A549 (cell line): ENCODE data around the gene SSTR3. TPM values are rescaled to one million over a fixed set of nuclear protein-coding genes. Genes with fewer than 3 reads are reported as not detected.

Experiments used
- ATAC-seq, 2 experiments: fragments of 200-7000 bp in 1 of 2; fragments of >200 bp in 1 of 2; cut with Nextera tagmentation in 1 of 2; cut with Tn5 transposase in 1 of 2; 3 replicates each; pipeline versions ENCODE4 v1.8.0 to v1.9.1; 2018 to 2020; ENCODE audit warnings: mild to moderate bottlenecking in 1 of 2, moderate library complexity in 1 of 2
- CTCF ChIA-PET: fragments of 300-600 bp; sonication (Branson Sonifier 250); formaldehyde crosslinking; extraction: SDS; loops from one replicate; lab custom pipeline; 2021; ENCODE audit warnings: antibody characterized with exemption, inconsistent platforms; lab: Yijun Ruan, JAX
- POLR2A ChIA-PET: fragments of 350-600 bp; formaldehyde crosslinking; extraction: SDS; loops from one replicate; lab custom pipeline; 2021; ENCODE audit warnings: antibody characterized with exemption, inconsistent platforms; lab: Yijun Ruan, JAX
- DNase-seq, 2 experiments: peaks; one replicate each; pipeline versions ENCODE4 v3.0.0 to v3.0.0-alpha.2; 2011 to 2016; ENCODE audit warnings: low read depth in 1 of 2, low spot score in 1 of 2
- FAIRE-seq: peaks from 2 replicates; lab custom pipeline; 2011; peaks lifted over from hg19 to GRCh38; lab: Jason Lieb, UNC
- H3K27ac ChIP-seq, 2 experiments: fragments of >200 bp; sonication (Bioruptor Twin); formaldehyde crosslinking; 3 replicates each; pipeline ENCODE4 v1.5.1; 2016 to 2017
- H3K4me1 ChIP-seq: fragments of >200 bp; sonication (Bioruptor Twin); formaldehyde crosslinking; 3 replicates; pipeline ENCODE4 v1.6.1; 2016
- H3K4me2 ChIP-seq: fragments of >200 bp; sonication (Bioruptor Twin); formaldehyde crosslinking; 3 replicates; pipeline ENCODE4 v1.6.1; 2016
- H3K4me3 ChIP-seq: fragments of >200 bp; sonication (Bioruptor Twin); formaldehyde crosslinking; 3 replicates; pipeline ENCODE4 v1.5.1; 2016
- H3K9me3 ChIP-seq: fragments of >200 bp; sonication (Bioruptor Twin); formaldehyde crosslinking; 3 replicates; pipeline ENCODE4 v1.6.1; 2016
- BHLHE40 ChIP-seq: IDR thresholded peaks from 2 replicates; pipeline ENCODE4 v1.6.1; 2012; ENCODE audit warnings: low read depth, low read length, inconsistent platforms
- CBX8 ChIP-seq: fragments of 200-600 bp; sonication (generic); IDR thresholded peaks from 2 replicates; pipeline ENCODE4 v1.6.1; 2016
- CEBPB ChIP-seq, 2 experiments: fragments of >200 bp in 1 of 2; sonication (Bioruptor Twin) in 1 of 2; formaldehyde crosslinking in 1 of 2; IDR thresholded peaks; 2 replicates each; pipeline ENCODE4 v1.6.1; 2012 to 2016
- CHD2 ChIP-seq: fragments of 150-350 bp; IDR thresholded peaks from 2 replicates; pipeline ENCODE4 v1.6.1; 2014; ENCODE audit warnings: low read length; ENCODE audit not compliant: partially characterized antibody
- CHD4 ChIP-seq: fragments of 200-600 bp; sonication (generic); IDR thresholded peaks from 2 replicates; pipeline ENCODE4 v1.6.1; 2016; ENCODE audit warnings: antibody characterized with exemption, mild to moderate bottlenecking, borderline replicate concordance
- EHF ChIP-seq: fragments of 250-450 bp; sonication (Bioruptor Pico); IDR thresholded peaks from 2 replicates; pipeline ENCODE4 v1.5.0; 2020; ENCODE audit warnings: mild to moderate bottlenecking
- EHMT2 ChIP-seq: fragments of 200-600 bp; sonication (generic); IDR thresholded peaks from 2 replicates; pipeline ENCODE4 v1.6.1; 2016; ENCODE audit warnings: antibody characterized with exemption, low read depth, mild to moderate bottlenecking, moderate library complexity
- EP300 ChIP-seq, 2 experiments: fragments of >200 bp; sonication (Bioruptor Twin); formaldehyde crosslinking; IDR thresholded peaks; 2 replicates in 1 of 2; 3 replicates in 1 of 2; pipeline ENCODE4 v1.6.1; 2016 to 2017
- ESRRA ChIP-seq: fragments of 150-350 bp; IDR thresholded peaks from 2 replicates; pipeline ENCODE4 v1.6.1; 2014; ENCODE audit warnings: mild to moderate bottlenecking, low read length, borderline replicate concordance
- FOSB ChIP-seq: fragments of 250-450 bp; sonication (Bioruptor Pico); IDR thresholded peaks from 2 replicates; pipeline ENCODE4 v1.5.0; 2020; ENCODE audit warnings: mild to moderate bottlenecking, moderate library complexity
- FOSL2 ChIP-seq, 2 experiments: fragments of 450-650 bp in 1 of 2; fragments of >200 bp in 1 of 2; sonication (Bioruptor Twin) in 1 of 2; formaldehyde crosslinking; IDR thresholded peaks; 2 replicates each; pipeline versions ENCODE4 v1.5.0 to v1.6.1; 2016 to 2020; ENCODE audit warnings: mild to moderate bottlenecking in 1 of 2, moderate library complexity in 1 of 2
- GATA3 ChIP-seq: IDR thresholded peaks from 2 replicates; pipeline ENCODE4 v1.6.1; 2012; ENCODE audit warnings: borderline replicate concordance
- HOXB13 ChIP-seq: fragments of 250-450 bp; sonication (Bioruptor Pico); IDR thresholded peaks from 2 replicates; pipeline ENCODE4 v1.5.0; 2020; ENCODE audit warnings: low read depth, mild to moderate bottlenecking, moderate library complexity
- HOXB5 ChIP-seq: fragments of 250-450 bp; sonication (Bioruptor Pico); IDR thresholded peaks from 2 replicates; pipeline ENCODE4 v1.5.0; 2020; ENCODE audit warnings: mild to moderate bottlenecking, moderate library complexity
- JUN ChIP-seq, 2 experiments: fragments of >200 bp; sonication (Bioruptor Twin); formaldehyde crosslinking; IDR thresholded peaks; 2 replicates in 1 of 2; 3 replicates in 1 of 2; pipeline ENCODE4 v1.6.1; 2016 to 2017
- MAFK ChIP-seq: fragments of 450-650 bp; IDR thresholded peaks from 2 replicates; pipeline ENCODE4 v1.6.1; 2014; ENCODE audit not compliant: partially characterized antibody
- MYC ChIP-seq: IDR thresholded peaks from 2 replicates; pipeline ENCODE4 v1.6.1; 2012; ENCODE audit warnings: mild to moderate bottlenecking, inconsistent platforms, low read length, improper control_type of control experiment, borderline replicate concordance
- NR3C1 ChIP-seq: fragments of >200 bp; sonication (Bioruptor Twin); formaldehyde crosslinking; IDR thresholded peaks from 3 replicates; pipeline ENCODE4 v1.6.1; 2017
- RAD21 ChIP-seq, 2 experiments: fragments of >200 bp in 1 of 2; sonication (Bioruptor Twin) in 1 of 2; formaldehyde crosslinking in 1 of 2; IDR thresholded peaks in 1 of 2; conservative IDR thresholded peaks in 1 of 2; 2 replicates in 1 of 2; 3 replicates in 1 of 2; pipeline ENCODE4 v1.6.1; 2012 to 2018; ENCODE audit warnings: inconsistent platforms in 1 of 2
- RCOR1 ChIP-seq: fragments of 150-350 bp; IDR thresholded peaks from 2 replicates; pipeline ENCODE4 v1.6.1; 2014; ENCODE audit warnings: antibody characterized with exemption, low read length, low read depth
- RNF2 ChIP-seq: fragments of 200-600 bp; sonication (generic); IDR thresholded peaks from 2 replicates; pipeline ENCODE4 v1.6.1; 2016; ENCODE audit warnings: low read depth, mild to moderate bottlenecking, antibody characterized with exemption, moderate library complexity, borderline replicate concordance
- ZC3H11A ChIP-seq: fragments of 450-650 bp; IDR thresholded peaks from 2 replicates; pipeline ENCODE4 v1.6.1; 2014; ENCODE audit warnings: antibody characterized with exemption, mild to moderate bottlenecking
- ZFP36 ChIP-seq: fragments of 450-650 bp; IDR thresholded peaks from 2 replicates; pipeline ENCODE4 v1.6.1; 2014; ENCODE audit warnings: borderline replicate concordance; ENCODE audit not compliant: partially characterized antibody
- WGBS: methylation state at CpG from one replicate; pipeline ENCODE4 v1.1.6; 2017; ENCODE audit errors: missing lambda C conversion rate; 5-methylcytosine and 5-hydroxymethylcytosine counted together
- polyA plus RNA-seq, 4 experiments: library from polyadenylated mRNA; depleted of rRNA in 3 of 4; stranded (reverse); fragments of >200 nt; fragmentation: RNase III in 1 of 4; extraction: RNeasy Plus Mini Kit Qiagen cat#74134 plus additional on column Dnase treatment in 1 of 4; gene quantifications; 2 replicates in 3 of 4; 3 replicates in 1 of 4; pipeline ENCODE4 v1.2.3, GENCODE V29; 2011 to 2017
- TF ChIP-seq, protein P1 (sequence below): IDR thresholded peaks from 2 replicates; pipeline ENCODE4 v1.6.1; 2012
- TF ChIP-seq, protein P2 (sequence below): fragments of >200 bp; sonication (Bioruptor Twin); formaldehyde crosslinking; IDR thresholded peaks from 3 replicates; pipeline ENCODE4 v1.6.1; 2016
- TF ChIP-seq, protein P3 (sequence below): fragments of 250-450 bp; sonication (Bioruptor Pico); IDR thresholded peaks from 2 replicates; pipeline ENCODE4 v1.5.0; 2021; ENCODE audit warnings: mild to moderate bottlenecking, moderate library complexity, borderline replicate concordance

The SSTR3 gene
- polyA plus RNA-seq, 2 of the 4 experiments (the other 2 are of a cell fraction), result not detected

GRCh38 chr22:37178350-37179125 is 33.7 kb downstream of the SSTR3 start:
- ATAC-seq (peak; percentile 42 to 70), DNase-seq (peak in 1 of 2 experiments; percentile 69), FAIRE-seq (no peak)
- Histone ChIP-seq H3K4me3 (no peak overlapping the region), H3K9me3 (no peaks in the 10 kb centered on the region), H3K27ac (peak overlapping the region; percentile 79 to 88), H3K4me2 (peak overlapping the region; percentile 62), H3K4me1 (peaks cover 53% of the 10 kb centered on the region)
- POLR2A ChIA-PET, result interaction anchor here (0.7 to 1.0 kb wide), 2 partner anchors 19 to 21 kb away, joined by 3 to 5 read pairs; no protein-coding TSS in a partner anchor
- peak; percentile 39 to 53; a peak in 3 of 5 replicates for TF ChIP-seq JUN (IDR thresholded peaks at IDR 0.05)
- peak; percentile 43 to 44; a peak in 1 of 4 replicates for TF ChIP-seq CEBPB (IDR thresholded peaks at IDR 0.05)
- no peak for TF ChIP-seq CBX8
- TF ChIP-seq MAFK, result peak; percentile 72
- peak; percentile 55; the same call in 1 of the 2 replicates for TF ChIP-seq GATA3
- TF ChIP-seq, protein P1, sequence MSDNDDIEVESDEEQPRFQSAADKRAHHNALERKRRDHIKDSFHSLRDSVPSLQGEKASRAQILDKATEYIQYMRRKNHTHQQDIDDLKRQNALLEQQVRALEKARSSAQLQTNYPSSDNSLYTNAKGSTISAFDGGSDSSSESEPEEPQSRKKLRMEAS, result no peak
- TF ChIP-seq RAD21 (conservative IDR thresholded peaks at IDR 0.05 in 1 of 2, IDR thresholded peaks at IDR 0.05 in 1 of 2), result no peak
- TF ChIP-seq MYC, result no peak
- TF ChIP-seq, protein P2, sequence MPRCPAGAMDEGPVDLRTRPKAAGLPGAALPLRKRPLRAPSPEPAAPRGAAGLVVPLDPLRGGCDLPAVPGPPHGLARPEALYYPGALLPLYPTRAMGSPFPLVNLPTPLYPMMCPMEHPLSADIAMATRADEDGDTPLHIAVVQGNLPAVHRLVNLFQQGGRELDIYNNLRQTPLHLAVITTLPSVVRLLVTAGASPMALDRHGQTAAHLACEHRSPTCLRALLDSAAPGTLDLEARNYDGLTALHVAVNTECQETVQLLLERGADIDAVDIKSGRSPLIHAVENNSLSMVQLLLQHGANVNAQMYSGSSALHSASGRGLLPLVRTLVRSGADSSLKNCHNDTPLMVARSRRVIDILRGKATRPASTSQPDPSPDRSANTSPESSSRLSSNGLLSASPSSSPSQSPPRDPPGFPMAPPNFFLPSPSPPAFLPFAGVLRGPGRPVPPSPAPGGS, result 0 out of 3 replicates have a peak, but pooled peaks have one; percentile 49
- TF ChIP-seq HOXB13 (CRISPR knock-in tag), result no peak
- TF ChIP-seq RCOR1, result no peak
- no peak for TF ChIP-seq RNF2
- no peak for TF ChIP-seq FOSL2 (IDR thresholded peaks at IDR 0.05)
- no peak for TF ChIP-seq FOSL2 (CRISPR knock-in tag; IDR thresholded peaks at IDR 0.05)
- TF ChIP-seq EP300 (IDR thresholded peaks at IDR 0.05), result peak in 1 of 2 experiments; percentile 64; a peak in 2 of 5 replicates
- 14% methylated on average over 7 of the region's 17 CpGs for WGBS
- CTCF ChIA-PET, result interaction anchor here (1.2 to 4.8 kb wide), 4 partner anchors 8 to 20 kb away, joined by 3 to 38 read pairs (median 19); no protein-coding TSS in a partner anchor

DNA sequence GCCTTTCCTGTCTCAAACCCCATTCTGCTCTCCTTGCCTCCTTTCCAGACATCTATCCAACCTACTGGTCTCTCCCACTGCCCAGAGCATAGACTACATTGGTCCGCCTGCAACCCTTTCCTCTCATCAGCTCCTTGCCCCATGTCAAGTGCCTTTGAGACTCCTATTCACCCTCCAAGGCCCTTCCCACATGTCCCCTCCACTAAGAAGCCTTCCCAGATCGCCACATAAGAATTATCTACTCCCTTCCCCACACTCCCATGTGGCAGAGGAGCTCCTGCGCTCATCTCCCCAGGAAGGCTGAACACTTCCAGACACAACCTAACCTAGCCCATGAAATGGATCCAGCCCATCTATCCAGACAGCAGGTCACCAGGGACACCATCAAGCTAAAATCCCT is 34.5 kb downstream of the SSTR3 start:
- DNase-seq (no peak), FAIRE-seq (no peak)
- 95% methylated on average over 3 of the region's 3 CpGs for WGBS
- Histone ChIP-seq H3K4me1 (peaks cover 50% of the 10 kb centered on the region), H3K9me3 (no peaks in the 10 kb centered on the region)
- POLR2A ChIA-PET, result interaction anchor here (1.0 kb wide), 1 partner anchor 21 kb away, joined by 5 read pairs; no protein-coding TSS in a partner anchor
- TF ChIP-seq ZC3H11A (no peak), EHF (no peak), EHMT2 (no peak), ESRRA (no peak), CHD4 (no peak), BHLHE40 (no peak), ZFP36 (peak; percentile 46)
- TF ChIP-seq, all 56 proteins: peak for 1
- Histone ChIP-seq H3K4me3 (no peak overlapping the region), H3K27ac (peak overlapping the region; percentile 79 to 88), H3K4me2 (peak overlapping the region; percentile 62)
- CTCF ChIA-PET, result interaction anchor here (1.0 to 4.8 kb wide), 6 partner anchors 9 to 21 kb away, joined by 3 to 38 read pairs (median 4); no protein-coding TSS in a partner anchor
- peak in 1 of 2 experiments; percentile 10; a peak in 2 of 6 replicates for ATAC-seq

- H3K9me3 ChIP-seq, result no peaks in the 10 kb centered on the region
- TF ChIP-seq FOSB (no peak), NR3C1 (no peak), HOXB5 (CRISPR knock-in tag) (no peak), CHD2 (no peak)
- TF ChIP-seq, protein P3, sequence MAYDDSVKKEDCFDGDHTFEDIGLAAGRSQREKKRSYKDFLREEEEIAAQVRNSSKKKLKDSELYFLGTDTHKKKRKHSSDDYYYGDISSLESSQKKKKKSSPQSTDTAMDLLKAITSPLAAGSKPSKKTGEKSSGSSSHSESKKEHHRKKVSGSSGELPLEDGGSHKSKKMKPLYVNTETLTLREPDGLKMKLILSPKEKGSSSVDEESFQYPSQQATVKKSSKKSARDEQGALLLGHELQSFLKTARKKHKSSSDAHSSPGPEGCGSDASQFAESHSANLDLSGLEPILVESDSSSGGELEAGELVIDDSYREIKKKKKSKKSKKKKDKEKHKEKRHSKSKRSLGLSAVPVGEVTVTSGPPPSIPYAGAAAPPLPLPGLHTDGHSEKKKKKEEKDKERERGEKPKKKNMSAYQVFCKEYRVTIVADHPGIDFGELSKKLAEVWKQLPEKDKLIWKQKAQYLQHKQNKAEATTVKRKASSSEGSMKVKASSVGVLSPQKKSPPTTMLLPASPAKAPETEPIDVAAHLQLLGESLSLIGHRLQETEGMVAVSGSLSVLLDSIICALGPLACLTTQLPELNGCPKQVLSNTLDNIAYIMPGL, result no peak
- FAIRE-seq (no peak), DNase-seq (no peak), ATAC-seq (no peak)
- peaks cover 50% of the 10 kb centered on the region for H3K4me1 ChIP-seq
- H3K4me3 ChIP-seq, result no peak overlapping the region
- POLR2A ChIA-PET, result no interaction called here
- H3K4me2 ChIP-seq, result peak overlapping the region; percentile 62
- CTCF ChIA-PET, result interaction anchor here (1.0 to 4.8 kb wide), 4 partner anchors 10 to 21 kb away, joined by 3 to 38 read pairs (median 18); no protein-coding TSS in a partner anchor
- peak overlapping the region; percentile 79 to 88 for H3K27ac ChIP-seq
- WGBS, result 71% methylated on average over 4 of the region's 5 CpGs
Observed at GRCh38 chr22:37177221-37177620, 35.1 kb downstream of the SSTR3 start.
